Lower leg skin (tissue), 4 donors: ENCODE data around the gene MDK. TPM values are rescaled to one million over a fixed set of nuclear protein-coding genes. Genes with fewer than 3 reads are reported as not detected.
A peak's percentile ranks its signal among the peaks of the same experiment; 100 is the strongest.
"Not testable (repeated sequence)": the region's sequence is repeated elsewhere in the genome, so short reads cannot be mapped to it uniquely, and the experiment has no call there.

Experiments used
- DNase-seq, 2 donors: peaks; one replicate each; pipeline ENCODE4 v3.0.0-alpha.2; 2019; ENCODE audit warnings: low spot score in 2 of 2
- H3K4me3 ChIP-seq: fragments of 200-600 bp; sonication (generic); 2 replicates; pipeline ENCODE4 v1.5.1; 2017; ENCODE audit warnings: mild to moderate bottlenecking, low read depth; ENCODE audit not compliant: poor library complexity, severe bottlenecking
- CTCF ChIP-seq, 3 donors: fragments of 450-650 bp; IDR thresholded peaks; one replicate each; pipeline ENCODE4 v1.5.1; 2016; ENCODE audit warnings: antibody characterized with exemption in 3 of 3, mild to moderate bottlenecking in 3 of 3, moderate library complexity in 2 of 3
- POLR2A ChIP-seq, 2 donors: fragments of 450-650 bp; IDR thresholded peaks; one replicate each; pipeline ENCODE4 v1.6.1; 2016 to 2017; ENCODE audit warnings: antibody characterized with exemption in 2 of 2, mild to moderate bottlenecking in 1 of 2, moderate library complexity in 1 of 2
- WGBS, 2 donors: methylation state at CpG; one replicate each; pipeline ENCODE4 v1.1.5; 2018; 5-methylcytosine and 5-hydroxymethylcytosine counted together
- intact Hi-C: fragments of 100-400 bp; cut with DNase I; formaldehyde crosslinking; loops from one replicate; pipeline ENCODE4 v1.15.0; 2023; ENCODE audit warnings: low total_unique reads
- total RNA-seq, 4 donors: library from RNA; depleted of rRNA; stranded (reverse); fragments of >200 nt; gene quantifications; one replicate each; pipeline ENCODE4 v1.1.0, GENCODE V29; 2016

MDK gene
- total RNA-seq, 4 donors from 2014 or later: 6.0 to 19.4 (median 12.0) TPM

DNA sequence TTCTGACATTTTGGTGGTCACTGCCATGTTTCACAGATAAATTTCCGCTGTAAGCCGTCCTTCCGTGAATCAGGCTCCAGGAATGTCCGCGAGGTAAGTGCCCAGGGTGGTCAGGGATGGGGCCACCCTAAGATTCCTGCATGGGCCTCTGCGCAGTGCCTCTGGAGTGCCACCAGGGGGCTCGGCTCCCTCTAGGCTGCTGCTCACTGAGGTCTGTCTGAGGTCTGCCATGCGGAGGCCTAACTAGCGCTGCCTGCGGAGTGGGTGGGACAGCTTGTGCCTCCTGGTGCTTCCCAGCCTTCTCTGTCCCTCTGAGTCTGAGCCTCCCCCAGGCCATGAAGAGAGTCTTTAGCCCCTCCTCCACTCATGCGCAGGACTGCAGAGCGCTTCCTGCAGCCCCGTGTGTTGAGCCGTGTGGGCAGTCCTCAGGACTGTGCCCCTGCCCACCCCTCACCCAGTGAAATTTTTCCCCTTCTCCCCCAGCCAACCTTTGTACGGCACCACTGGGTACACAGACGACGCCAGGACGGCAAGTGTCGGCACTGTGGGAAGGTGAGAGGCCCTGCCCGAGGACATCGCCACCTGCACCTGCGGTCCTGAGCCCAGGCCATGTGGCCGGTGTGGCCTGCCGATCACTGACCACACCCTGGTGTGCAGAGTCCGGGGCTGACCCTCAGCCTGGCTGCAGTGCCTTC is 11.9 kb upstream of the MDK start:
- TF ChIP-seq CTCF (IDR thresholded peaks at IDR 0.05): peak in 1 of 3 donors; percentile 34
- no peak for TF ChIP-seq POLR2A (IDR thresholded peaks at IDR 0.05)
- H3K4me3 ChIP-seq: no peak overlapping the region
- no peak for DNase-seq
- WGBS, 2 donors: 74 to 80% methylated on average over 18 to 22 of the region's 25 CpGs
- intact Hi-C loops: no loop called here

DNA sequence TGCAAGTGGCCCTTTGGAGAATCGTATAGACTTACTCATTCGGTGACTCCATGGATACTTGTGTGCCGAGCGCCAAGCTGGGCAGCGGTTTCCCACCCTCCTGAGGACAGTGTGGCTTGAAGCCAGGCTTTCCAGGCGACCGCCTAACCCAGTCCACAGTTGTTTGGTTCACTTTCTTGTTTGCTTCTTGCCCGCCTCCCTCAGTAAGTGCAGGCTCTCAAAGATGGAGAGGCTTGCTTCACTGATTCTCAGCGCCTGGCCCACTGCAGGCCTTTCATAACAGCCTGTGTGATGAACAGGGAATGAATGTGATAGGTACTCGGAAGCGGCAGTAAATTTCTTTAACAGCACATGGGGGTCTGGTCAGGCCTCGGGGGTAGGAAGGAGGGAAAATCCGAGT is 11.2 kb upstream of the MDK start:
- no peak for DNase-seq
- TF ChIP-seq CTCF (IDR thresholded peaks at IDR 0.05) (no peak), POLR2A (IDR thresholded peaks at IDR 0.05) (no peak)
- WGBS, 2 donors: 87 to 90% methylated on average over 13 of the region's 13 CpGs
- H3K4me3 ChIP-seq: no peak overlapping the region
- intact Hi-C loops: no loop called here

DNA sequence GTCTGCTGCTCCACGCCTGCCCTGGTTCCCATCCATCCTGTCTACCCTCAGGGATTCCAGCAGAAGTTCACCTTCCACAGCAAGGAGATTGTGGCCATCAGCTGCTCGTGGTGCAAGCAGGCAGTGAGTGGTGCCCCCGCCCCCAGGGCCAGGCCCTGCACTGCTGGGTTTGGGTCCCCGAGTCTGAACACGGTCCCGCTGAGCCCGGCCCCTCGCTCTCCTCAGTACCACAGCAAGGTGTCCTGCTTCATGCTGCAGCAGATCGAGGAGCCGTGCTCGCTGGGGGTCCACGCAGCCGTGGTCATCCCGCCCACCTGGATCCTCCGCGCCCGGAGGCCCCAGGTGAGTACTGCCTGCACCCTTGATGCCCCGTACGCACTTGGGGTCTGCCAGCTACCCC is 10.2 kb upstream of the MDK start:
- intact Hi-C loops: not testable (repeated sequence)

DNA sequence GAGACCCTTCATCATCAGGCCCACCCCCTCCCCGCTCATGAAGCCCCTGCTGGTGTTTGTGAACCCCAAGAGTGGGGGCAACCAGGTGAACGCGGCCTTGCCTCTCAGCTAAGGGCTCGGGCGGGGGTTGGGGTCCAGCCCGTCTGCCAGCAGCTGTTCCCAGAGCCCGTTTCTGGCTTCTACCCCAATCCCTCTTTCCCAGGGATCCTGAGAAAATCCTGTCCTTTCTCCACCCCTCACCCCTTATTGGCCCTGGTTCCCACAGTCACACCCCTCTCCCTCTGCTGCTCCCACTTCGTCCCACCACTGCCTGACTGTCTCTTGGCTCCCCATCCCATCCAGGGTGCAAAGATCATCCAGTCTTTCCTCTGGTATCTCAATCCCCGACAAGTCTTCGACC is 9.4 kb upstream of the MDK start:
- no peak for TF ChIP-seq POLR2A (IDR thresholded peaks at IDR 0.05)
- TF ChIP-seq CTCF (IDR thresholded peaks at IDR 0.05): no peak
- intact Hi-C loops: no loop called here
- DNase-seq: no peak
- 86% methylated on average over 9 to 10 of the region's 10 CpGs for WGBS, 2 donors
- H3K4me3 ChIP-seq: no peak overlapping the region

More for the DNA sequence above, 10.2 kb upstream of the MDK start:
- not testable (repeated sequence) for H3K4me3 ChIP-seq, DNase-seq
- WGBS, 2 donors: 93 to 94% methylated on average over 19 of the region's 19 CpGs

GRCh38 chr11:46372501-46372900 is 9.0 kb upstream of the MDK start:
- WGBS, 2 donors: 93 to 96% methylated on average over 13 to 15 of the region's 15 CpGs
- H3K4me3 ChIP-seq, intact Hi-C loops, DNase-seq: not testable (repeated sequence)

- no peak for DNase-seq
- intact Hi-C loops: no loop called here
- no peak overlapping the region for H3K4me3 ChIP-seq
- TF ChIP-seq CTCF (IDR thresholded peaks at IDR 0.05) (no peak), POLR2A (IDR thresholded peaks at IDR 0.05) (no peak)
- 89 to 91% methylated on average over 22 to 30 of the region's 30 CpGs for WGBS, 2 donors
Observed at GRCh38 chr11:46373787-46374740, 7.4 kb upstream of the MDK start.
